ENCODE data around the gene PTPRN2.
"Not testable (repeated sequence)": the region's sequence is repeated elsewhere in the genome, so short reads cannot be mapped to it uniquely, and the experiment has no call there.

Gene PTPRN2

GRCh38 chr7:158332516-158332915 lies 255.1 kb downstream of the PTPRN2 start:
- not testable (repeated sequence) for DNase-seq

DNA sequence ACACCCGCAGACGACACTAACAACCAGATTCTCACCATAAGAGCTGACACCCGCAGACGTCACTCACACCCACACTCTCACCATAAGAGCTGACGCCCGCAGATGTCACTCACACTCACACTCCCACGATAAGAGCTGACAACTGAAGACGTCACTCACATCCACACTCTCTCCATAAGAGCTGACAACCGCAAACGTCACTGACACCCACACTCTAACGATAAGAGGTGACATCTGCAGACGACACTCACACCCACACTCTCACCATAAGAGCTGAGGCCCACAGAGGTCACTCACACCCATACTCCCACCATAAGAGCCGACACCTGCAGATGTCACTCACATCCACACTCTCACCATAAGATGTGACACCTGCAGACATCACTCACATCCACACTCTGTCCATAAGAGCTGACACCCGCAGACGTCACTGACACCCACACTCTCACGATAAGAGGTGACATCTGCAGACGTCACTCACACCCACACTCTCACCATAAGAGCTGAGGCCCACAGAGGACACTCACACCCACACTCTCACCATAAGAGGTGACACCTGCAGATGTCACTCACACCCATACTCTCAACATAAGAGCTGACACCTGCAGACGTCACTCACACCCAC lies 255.7 kb downstream of the PTPRN2 start:
- DNase-seq: not testable (repeated sequence)

DNA sequence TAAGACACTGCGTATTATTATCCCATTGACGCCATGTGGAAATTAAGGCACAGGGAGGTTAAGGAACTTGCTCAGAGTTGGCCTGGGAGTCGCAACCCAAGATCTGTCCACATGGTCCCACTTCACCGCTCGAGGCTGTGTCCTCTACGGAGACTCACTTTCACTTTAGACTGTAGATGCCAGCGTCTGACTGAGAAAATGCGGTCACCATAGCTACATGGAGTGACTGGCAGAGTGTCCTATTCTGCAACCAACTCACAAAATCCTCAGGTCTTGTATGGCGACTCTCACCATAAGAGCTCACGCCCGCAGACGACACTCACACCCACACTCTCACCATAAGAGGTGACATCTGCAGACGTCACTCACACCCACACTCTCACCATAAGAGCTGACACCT lies 257.9 kb downstream of the PTPRN2 start:
- no peak for DNase-seq

- DNase-seq: no peak
Observed at GRCh38 chr7:158329014-158329610, 258.5 kb downstream of the PTPRN2 start.

GRCh38 chr7:158328376-158329013 lies 259.1 kb downstream of the PTPRN2 start:
- no peak for DNase-seq

DNA sequence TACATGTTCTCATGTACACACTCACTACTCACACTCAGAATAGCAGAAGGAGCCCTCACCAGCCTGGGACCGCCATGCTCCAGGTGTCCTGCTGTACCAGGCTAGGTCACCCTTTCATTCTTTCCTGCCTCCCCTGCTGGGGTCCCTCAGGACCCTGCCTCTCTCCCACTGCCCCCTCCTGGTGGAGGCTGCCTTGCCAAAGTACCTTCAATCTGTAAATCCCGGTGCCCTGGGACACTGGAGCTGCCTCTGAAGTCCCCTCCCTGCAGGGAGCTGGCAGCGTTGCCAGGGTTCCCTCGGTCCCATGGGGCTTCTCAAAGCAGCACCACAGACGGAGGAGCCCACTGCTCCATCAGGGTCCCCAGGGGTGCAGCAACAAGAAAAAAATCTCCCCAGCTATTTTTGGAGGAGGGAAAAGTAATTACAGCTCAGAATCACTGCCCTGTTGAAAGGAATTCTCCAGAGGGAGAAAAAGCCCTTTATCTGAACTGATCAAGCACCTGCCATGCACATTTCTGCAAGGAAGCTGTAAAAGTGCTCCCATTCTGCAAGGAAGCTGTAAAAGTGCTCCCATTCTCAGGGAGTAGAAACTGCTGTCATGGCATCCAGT lies 259.9 kb downstream of the PTPRN2 start:
- no peak for DNase-seq

GRCh38 chr7:158327012-158327411 lies 260.6 kb downstream of the PTPRN2 start:
- DNase-seq: no peak

GRCh38 chr7:158325530-158326381 lies 261.9 kb downstream of the PTPRN2 start:
- no peak for DNase-seq

GRCh38 chr7:158324397-158325360 lies 262.9 kb downstream of the PTPRN2 start:
- DNase-seq: no peak

DNA sequence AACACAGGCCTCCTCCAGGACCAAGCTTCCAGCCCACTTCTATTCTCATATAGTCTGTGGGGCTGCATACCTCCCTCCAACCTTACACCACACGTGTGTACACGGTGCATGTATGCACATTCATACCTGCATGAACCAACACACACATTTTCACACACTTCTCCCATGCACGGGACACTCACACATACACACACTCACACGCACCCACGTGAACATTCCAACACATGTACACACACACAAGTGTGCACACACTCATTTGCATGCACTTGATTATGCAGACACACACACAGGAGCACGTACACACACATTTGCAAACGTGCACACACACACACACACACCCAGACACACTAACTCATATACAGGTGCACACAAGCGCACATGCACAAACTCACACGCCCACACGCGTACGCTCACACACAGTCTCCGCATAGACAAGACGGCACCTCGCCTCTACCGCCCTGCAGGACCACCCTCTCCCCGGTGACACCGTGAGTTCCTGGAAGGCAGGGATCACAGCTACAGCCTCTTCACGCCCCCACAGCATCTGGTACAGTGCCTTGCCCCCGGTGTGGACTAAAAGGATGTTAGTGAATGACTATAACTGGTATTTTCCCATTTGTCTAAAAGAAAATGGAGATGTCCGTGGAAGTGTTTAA lies 263.8 kb downstream of the PTPRN2 start:
- DNase-seq: no peak

DNA sequence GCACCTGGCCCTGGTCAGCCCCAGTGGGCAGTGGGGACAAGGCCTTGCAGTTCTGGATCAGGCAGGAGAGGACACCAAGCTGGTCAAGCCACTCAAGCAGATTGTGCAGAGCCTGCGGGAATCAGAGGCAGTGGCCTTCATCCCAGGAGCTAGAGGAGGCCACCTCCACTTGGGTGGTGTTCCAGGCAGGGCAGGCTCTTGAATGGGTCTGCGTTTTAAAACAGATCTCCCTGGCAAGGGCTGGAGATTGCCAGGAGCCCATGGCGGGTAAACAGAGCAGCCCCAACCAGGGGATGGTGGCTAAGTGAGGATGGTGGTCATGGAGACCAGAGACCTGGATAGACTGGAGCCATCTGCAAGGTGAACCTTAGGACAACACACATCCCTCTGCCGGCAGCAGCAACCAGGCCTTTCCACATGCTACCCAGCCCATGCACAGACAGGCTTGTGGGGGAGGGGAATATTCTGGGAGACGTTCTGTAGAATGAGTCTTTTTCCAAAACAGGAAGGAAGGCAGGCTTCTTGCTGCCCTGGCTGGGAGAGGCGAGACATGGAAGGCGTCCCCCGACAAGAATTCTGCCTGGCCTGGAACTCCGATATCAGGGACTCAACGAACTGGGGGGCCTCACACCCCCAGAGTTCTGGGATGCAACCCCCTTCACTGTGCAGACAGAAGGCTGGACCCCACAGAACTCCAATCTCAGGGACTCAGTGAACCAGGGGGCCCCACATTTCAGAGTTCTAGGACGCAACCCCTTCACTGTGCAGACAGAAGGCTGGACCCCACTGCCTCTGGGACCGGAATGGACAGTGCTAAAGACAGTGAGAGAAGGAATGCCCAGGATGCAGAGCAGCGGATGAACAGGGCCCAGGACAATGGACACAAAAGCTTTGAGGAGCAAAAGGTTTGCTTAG lies 264.8 kb downstream of the PTPRN2 start:
- no peak for DNase-seq

DNA sequence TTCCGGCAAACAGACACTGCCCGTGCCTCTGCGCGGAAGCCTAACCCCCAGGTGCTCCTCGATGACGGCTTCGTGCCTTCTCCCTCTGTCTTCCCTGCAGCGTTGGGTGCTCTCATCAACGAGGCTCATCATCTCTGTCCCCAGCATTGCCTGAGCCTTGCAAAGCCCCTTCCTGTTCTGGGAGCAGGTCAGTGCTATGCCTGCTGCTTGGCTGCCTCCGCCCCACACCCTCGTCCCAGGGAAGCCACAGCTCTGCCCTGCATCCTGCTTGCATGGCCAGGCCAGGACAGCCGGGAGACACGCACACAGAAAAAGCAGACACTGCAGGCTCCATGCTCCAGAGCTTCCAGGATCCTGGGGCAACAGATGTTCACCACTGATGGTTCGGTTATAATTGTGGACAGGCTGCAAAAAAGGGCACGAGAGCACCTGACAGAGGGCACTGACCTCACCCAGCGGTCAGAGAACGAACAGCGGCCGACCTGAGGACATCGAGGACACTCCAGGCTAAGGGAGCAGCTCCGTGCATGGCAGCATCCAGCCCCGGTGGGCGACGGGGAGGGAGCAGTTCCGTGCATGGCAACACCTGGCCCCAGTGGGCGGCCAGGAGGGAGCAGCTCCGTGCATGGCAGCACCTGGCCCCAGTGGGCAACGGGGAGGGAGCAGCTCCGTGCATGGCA lies 265.5 kb downstream of the PTPRN2 start:
- no peak for DNase-seq

DNA sequence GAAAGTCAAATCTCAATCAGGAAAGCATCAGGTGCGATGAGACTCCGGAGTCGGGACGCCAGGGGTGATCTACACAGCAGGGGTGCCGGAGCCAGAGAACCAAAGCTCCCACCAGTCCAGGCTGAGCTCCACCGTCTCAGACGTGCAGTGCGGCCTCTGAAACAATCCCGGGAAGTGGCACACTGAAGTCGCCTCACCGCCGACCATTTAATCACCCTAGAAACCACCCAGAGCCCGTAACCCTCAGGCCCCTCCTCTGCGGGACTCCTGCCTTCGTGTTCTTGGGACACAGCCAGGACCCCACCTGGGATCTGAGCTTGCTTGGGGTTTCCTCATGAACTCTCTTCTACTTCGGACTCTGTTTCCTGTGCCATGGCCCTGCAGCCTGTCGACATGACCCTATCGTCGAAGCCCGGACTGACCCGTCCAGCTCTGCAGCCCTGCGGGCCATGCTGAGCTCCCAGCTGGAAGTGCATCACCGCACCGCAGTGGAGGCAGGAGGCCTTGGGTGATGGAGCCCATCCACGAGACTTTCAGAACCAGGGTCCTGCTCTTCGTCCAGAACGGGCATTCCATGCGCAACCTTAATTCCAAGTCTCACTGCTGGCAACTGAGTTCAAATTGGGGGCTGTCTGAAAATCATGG lies 266.4 kb downstream of the PTPRN2 start:
- DNase-seq: no peak

GRCh38 chr7:158320328-158320727 lies 267.3 kb downstream of the PTPRN2 start:
- no peak for DNase-seq

GRCh38 chr7:158318511-158318913 lies 269.1 kb downstream of the PTPRN2 start:
- no peak for DNase-seq

DNA sequence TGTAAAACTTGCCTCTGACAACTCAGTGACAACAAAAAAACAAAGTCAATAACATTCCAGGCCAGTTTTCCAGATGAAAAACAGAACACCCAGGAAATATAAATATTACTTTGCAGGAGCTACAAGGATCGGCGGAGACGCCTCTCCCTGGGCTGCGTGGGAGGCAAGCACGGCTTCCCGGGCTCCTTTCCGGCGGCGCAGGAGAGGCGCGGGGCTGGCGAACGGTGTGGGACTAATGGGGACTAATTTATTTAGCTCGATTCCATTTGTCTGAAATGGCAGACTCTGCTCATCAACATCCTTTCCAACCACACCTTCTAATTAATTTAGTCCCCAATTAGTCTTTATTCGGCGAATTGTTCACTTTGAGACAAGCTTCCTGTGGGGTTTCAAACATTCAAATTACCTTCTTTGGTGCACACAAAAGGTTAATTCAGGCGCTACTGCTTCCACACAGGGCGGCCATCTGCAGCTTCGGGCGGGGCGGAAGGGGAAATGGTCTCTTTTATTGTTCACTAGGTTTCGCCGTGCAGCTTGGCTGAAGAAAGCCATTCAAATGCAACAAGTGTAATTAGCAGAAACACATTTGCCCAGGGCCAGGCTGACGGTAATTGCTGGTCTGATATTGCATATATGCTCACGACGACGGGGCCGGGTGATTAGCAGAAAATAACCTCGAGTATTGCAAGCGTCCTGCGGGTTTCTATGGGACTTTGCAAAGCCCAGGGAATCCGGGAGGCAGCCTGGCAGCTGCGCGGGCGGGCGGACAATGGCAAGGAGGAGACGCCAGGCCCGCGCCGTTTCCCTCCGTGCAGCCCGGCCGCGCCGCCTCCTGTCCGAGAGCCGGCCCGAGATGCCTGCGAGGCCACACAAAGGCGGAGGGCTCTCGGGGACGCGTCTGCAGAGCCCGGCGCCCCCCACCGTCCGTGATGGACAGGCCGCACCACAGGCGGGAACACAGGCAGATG lies 270.1 kb downstream of the PTPRN2 start:
- no peak for DNase-seq

GRCh38 chr7:158316466-158317031 lies 271.1 kb downstream of the PTPRN2 start:
- DNase-seq: no peak

Measured in fibroblast of upper back skin (primary cell).